HG02759 (cell line): Measurements from ENCODE around the gene ASTN2.
A peak's percentile ranks its signal among the peaks of the same experiment; 100 is the strongest.

Source experiments
- ATAC-seq: cut with Tn5 transposase; IDR thresholded peaks from one replicate; pipeline ENCODE4 v1.9.1; 2021; ENCODE audit warnings: mild to moderate bottlenecking, moderate library complexity; ENCODE audit not compliant: unreplicated experiment

The ASTN2 gene

DNA sequence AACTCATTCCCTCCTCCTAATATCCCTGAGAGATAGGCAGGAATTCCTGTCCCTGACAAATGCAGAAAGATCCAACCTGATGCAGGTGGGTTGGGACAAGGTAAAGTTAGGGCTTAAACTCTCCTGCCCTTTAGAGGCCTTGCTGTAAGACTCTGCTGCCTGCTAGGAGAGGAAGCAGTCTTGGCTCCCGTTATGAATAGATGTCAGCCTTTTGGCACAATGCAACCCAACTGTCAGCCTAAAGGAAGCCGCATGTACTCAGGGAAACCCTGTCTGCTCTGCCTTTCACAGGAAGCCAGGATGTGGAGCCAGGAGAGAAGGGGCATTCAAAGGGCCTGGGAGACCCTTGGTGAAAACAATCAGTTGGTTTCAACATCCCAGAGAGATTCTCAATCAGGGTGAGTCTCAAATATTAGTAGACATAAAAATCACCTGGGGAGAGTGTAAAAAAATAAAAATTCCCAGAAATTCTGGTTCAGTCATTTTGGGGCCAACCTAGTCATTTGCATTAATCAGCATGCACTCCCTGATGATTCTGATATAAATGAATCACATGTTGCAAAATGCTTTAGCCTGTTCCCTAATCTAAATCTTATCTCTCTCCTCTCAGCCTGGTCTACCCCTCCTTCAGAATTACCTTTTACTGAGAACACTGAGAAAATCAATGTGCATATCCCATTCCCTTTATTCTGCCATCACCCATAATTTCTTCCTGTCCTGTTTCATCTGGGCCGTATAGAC is 864.0 kb downstream of the ASTN2 start:
- ATAC-seq: no peak

DNA sequence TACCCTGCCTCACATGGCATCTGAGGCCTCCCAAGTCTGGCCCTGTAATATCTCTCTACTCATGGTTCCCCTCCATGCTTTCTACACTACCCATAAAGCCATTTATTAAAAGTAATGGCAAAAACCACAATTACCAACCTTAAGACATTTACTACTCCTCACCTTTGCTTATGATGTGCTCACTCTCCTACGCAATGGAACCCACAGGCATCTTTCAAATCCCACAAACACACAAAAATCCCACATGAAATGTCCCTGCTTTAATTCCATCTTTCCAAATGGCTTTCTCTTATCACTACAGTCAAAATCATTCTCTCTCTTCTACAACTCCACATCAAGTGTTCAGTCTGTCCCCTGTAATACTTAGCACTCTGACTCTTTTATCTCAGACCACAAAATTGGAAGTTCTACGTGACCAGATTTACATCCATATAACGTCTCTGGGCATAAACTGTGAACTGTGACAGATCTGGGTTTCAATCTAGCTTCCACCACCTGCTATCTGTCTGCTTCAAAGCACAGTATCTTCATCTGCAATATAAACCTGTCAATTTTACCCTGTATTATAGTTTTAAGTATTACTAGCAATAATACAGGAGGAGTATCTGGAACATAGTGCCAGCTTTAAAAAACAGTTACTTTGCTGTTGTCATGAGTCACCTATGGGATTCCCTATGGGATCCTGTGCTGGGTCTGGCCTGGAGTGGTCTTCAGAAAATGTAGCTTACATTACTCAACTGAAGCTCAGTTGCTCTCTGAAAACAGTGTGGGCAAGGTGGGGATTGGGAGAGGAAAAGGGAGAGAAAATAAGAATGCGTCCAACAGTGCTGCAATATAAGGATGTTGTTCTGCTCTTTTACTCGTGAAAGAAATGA is 864.8 kb downstream of the ASTN2 start:
- ATAC-seq: no peak

DNA sequence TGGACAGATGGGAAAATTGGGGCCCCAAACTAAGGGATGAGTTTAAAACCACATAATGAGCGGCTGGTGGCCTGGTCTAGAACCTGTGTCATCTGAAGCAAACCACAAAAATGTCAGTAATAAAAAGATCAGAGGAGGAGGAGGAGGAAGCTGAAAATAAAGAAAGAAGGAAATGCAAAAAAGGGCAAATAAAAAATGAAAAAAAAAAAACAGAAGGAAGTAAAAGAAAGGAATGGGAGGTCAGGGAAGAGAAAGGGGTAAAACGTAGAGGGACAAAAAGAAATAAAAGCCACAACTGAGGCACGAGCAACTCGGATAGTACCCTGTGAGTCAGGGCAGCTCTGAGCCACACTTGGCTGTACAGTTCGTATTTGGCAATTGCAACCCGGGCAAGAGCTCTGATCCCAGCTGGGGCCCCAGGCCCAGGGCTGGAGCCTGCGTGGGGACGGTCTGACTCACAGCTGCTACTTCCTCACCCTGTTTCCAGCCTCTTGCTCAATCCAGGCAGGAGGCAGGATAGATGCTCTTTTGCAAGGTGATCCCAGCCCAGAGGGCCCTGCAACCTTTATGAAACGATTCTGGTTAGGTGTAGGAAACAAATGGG is 865.7 kb downstream of the ASTN2 start:
- ATAC-seq: no peak

DNA sequence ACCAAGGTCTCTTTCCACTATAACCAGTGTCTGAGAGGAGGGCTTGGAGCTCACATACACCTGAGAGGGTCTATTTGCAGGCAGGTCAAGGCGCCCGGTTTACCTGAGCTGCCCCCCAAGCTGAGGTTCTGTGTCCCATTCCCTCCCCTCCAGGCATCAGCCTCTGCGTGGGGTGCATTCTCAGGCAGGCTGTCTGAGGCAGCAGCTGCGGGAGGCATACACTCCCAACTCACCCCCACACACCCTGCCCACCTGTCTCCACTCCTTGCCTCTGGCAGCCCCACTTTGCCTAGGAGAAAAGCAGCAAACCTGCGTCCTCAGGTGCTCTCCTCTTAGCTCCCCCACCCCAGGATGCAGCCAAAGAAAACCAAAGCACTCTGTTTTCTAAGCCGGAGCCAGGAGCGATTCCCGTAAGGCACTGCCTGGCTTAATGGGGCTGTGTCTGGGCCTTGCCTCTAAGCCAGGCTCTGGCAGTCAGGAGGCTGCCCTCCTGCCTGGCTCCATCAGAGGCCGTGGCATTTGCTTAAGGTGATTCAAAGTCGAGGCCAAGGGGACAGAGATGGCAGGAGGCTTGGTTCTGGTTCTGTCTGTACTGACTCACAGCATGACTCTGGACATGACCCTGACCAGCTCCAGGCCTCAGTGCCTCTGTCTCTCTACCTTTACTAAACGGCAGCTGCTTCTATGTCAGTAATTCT is 867.0 kb downstream of the ASTN2 start:
- ATAC-seq: no peak

DNA sequence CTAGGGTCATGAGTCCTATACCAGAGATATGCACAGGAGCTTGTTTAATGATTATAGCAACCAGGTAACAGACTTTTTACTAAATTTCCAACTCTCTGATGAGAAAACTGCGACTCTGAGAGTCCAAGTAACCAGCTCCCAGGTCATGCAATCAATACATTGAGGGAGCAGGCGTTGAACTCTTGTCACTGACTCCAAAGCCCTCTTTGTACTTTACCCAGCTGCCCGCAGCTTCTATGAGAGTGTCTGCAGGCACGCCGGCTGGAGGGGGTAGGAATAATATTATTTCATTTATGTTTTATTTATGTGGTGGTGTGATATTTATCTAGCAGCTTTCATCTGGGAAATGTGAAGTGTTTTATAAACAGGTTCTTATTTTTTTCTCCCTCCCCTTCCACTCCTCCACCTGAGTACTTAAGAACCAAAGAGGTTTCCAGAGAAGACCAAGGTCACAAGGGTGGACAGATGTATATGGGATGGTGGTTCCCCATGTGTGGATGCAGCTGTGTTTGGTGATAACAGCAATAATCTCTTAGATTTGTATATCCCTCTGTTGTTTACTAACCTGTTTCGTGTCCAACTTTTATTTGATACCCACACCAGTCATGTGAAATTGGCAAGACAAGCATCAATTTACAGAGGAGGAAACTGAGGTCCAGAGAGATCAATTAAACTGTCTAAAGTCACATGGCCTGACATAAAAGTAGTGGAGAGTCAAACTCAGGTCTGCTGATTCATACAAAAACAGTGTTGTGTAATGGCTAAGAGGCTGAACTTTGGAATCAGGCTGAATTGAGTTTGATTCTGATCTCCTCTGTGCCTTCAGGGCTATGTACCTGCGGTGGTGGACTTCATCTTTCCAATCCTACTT is 867.9 kb downstream of the ASTN2 start:
- no peak for ATAC-seq

DNA sequence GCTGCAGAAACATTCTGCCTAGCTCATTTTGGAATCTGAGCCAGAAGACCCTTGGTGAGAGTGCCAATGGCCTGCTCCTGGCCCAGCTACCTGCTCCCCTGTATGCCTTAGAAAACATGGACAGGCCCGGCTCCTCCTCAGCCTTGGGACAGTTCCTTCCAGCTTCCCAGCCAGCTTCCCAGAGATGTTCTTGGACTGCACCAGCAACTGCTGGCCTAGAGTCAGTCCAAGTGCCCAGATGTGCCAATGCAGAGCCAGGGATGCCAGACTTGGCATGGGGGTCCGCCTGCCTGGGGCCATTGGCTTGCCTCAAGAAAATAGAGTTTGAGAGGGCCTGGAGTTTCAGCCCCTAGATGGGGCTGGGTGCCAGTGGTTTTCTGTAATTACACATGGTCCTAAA is 870.0 kb downstream of the ASTN2 start:
- no peak for ATAC-seq

DNA sequence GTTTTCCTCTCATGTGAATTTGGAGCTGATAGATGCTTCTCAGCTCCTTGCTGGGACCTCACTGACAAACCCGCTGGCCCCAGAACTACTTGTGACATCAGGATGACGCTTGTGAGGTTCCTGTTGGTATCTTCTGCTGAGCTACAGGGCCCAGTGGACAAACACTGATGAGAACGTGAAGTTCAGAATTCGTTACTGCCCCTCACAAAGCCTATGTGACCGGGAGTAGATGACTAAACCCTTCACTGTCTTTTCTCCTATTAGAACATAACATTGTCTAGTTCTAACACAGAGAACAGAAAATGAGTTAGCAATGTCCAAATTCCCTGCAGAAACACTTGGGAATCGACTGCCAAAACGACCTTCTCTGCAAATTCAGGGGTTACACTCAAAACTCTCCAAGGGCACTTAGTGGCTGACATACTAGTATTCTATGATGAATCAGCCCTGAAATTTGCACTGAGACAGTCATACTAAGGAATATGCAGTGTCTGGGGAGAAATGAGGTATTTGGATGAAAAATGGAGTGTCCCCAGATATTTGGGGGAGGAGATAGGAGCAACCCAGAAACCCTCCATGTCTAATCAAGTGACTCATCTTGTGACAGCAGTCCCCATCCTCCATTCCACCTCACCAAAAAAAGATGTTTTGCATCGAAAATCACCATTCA is 871.0 kb downstream of the ASTN2 start:
- no peak for ATAC-seq

DNA sequence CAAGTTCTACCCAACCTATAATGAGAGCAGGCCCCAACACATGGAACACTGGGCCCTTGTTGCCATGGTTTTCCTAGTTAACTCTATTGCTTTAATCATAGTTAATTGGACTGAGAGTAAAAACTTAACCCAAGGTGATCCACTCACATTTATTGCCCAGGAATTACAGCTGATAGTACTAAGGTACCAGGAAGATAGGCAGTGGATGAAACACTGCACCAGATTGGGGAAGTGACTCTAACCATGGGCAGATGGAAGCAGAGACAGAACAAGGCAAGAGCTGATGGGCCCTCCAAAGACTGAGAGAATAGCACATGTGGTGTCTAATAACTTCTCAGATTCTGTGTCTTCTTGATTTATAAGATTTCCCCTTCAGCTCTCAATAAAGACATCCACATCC is 873.5 kb downstream of the ASTN2 start:
- no peak for ATAC-seq

DNA sequence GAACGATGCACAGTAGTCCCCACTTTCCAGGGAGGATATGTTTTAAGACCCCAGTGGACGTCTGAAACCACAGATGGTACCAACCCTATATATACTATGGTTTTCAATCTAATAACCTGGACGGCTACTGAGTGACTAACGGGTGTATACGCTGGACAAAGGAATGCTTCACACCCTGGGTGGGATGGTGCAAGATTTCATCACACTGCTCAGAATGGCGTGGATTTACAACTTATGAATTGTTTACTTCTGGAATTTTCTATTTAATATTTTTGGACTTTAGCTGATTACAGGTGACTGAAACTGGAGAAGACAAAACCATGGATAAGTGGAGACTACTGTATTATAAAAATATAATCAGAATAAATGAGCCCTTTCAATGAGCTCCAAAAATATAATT is 875.3 kb downstream of the ASTN2 start:
- ATAC-seq: no peak

DNA sequence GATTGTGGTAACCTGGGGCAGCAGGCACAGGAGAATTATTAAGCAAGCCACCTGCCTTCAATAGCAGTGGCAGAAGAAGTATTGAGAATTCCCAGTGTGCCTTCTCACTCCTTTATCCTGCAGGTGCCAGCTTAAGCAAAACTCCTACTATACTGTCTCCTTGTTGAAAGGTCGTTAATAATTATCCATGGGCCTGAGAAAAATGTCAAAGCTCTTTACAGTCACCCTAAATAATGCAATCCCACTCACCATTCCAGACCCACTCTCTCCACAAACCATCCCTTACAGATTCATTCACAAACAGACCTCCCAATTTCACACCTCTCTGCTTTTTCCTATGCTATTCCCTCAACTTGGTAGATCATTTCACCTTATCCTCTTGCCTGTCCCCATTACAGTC is 889.2 kb downstream of the ASTN2 start:
- no peak for ATAC-seq

DNA sequence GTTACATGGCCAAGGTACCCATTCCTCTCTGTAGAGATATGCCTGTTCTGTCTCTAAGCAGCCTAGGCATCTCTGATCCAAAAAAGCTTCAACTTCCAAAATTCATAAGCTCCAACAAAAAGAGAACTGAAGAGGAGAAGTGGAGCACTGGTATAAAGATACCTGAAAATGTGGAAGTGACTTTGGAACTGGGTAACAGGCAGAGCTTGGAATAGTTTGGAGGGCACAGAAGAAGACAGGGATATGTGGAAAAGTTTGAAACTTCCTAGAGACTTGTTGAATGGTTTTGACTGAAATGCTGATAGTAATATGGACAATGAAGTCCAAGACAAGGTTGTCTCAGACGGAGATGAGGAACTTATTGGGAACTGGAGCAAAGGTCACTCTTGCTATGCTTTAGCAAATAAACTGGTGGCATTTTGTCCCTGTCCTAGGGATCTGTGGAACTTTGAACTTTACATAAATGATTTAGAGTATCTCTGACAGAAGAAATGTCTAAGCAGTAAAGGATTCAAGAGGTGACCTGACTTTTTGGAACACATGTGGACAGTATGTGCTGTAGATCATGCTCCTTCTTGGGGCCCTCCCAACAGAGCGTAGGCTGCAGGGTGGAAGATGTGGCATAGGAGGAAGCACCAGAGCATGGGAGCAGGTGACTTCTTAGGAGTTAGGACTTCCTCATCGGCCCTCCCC is 889.9 kb downstream of the ASTN2 start:
- ATAC-seq: no peak

DNA sequence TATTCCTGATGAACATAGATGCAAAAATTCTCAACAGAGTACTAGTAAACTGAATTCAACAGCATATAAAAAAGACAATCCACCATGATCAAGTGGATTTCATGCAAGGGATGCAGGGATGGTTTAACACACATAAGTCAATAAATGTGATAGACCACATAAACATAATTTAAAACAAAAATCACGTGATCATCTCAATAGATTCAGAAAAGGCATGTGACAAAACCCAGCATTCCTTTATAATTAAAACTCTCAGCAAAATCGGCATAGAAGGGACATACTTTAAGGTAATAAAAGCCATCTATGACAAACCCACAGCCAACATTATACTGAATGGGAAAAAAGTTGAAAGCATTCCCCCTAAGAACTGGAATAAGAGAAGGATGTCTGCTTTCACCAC is 894.6 kb downstream of the ASTN2 start:
- no peak for ATAC-seq

DNA sequence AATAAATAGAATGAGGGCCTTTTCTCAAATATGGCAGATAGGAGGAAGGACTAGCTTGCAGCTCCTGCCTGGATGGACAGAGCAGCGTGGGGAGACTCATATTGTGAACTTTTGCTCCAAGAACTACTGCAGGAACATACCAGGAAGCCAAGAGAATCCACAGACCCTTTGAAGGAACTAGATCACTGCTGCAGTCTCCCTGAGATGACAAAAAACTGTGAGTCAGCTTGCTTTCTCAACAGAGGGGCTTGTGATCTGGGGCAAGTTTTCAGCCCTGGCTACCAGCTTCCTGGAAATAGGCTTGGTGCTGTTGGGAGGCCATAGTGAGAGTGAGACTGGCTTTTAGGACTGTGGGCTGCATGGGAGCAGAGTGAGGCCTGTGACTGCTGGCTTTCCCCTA is 898.4 kb downstream of the ASTN2 start:
- no peak for ATAC-seq

DNA sequence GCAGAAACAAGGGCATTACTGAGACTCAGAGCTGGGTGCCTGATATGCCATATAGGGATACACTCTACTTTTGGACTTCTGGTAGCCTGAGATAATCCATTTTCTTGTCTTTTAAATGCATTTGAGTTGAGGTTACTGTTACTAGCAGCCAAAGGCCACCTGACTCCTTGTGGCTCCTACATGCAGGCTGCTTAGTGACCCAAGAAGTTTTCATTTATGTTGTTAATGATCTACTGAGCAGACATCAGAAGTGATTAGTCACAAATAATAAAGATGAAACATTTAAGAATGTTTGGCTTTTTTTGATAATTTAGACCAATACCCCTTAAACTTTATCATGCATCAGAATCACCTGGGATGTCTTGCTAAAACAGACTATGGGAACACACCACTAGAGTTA is 899.3 kb downstream of the ASTN2 start:
- no peak for ATAC-seq

DNA sequence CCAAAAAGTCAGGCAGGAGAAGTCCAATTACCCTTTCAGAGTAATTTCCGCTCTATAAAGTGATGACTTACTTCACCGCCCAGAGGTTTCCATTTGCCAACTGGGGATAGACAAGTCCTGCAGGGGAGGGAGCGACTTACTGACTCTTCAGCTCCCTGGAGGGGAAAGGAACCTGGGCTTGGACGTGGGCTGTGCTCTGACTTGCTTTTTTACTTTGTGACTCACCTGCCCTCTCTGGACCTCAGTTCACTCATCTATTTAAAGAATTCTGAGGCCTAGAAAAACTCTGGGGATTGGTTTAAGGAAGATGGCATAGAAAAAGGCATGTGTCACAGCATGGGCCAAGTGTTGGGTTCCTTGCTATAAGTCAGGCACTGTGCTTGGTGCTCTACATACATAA is 908.2 kb downstream of the ASTN2 start:
- no peak for ATAC-seq

DNA sequence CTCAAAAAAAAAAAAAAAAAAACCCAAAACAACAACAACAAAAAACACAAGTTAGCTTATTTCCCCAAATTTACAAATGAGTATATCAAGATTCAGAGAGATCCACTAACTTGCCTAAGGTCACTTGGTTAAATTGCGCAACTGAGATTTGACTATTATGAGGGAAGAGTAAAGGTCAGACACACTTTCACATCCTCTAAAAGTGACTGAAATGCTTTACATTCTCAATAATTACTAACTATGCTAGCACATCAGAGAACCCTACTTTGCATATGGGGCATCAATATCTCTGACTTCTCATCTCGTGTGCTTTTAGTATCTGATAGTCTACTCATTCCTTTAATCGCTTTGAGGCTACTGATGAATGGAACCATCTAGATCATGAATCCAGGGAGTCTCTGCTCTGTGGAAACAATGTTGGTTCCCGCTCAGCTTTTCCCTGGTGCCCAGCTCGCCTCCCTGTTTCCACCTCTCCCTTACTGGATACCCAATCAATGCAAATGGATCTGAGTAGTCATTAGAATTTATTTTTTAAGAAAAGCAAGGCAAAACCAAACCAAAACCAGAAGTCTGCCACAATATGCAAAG is 909.9 kb downstream of the ASTN2 start:
- ATAC-seq: peak; percentile 91

DNA sequence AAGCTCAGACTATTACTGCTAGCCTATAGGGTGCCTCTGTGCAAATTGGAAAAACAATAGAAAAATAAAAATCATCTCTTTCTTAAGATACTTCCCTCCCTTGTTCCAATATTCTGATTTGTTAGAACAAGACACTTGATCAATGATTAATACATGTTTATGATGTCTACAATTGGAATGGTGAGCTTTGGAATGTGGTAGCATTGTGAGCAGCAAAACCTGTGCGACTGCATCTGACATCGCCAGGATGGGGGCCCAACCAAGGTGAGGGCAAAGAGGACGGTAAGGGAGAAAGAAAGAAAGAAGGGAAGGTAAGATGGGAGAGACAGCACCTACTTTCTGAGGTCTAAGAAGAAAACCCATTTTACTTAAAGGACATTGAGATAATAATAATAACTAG is 910.8 kb downstream of the ASTN2 start:
- ATAC-seq: no peak

DNA sequence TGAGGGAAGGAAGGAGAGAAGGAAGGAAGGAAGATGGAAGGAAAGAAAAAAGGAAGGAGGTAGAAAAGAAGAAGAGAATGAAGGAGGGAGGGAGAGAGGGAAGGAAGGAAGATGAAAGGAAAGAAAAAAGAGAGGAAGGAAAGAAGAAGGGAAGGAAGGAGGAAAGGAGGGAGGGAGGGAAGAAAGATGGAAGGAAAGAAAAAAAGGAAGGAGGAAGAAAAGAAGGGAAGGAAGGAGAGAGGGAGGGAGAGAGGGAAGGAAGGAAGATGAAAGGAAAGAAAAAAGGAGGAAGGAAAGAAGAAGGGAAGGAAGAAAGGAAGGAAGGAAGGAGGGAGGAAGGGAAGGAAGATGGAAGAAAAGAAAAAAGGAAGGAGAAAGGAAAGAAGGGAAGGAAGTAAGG is 912.1 kb downstream of the ASTN2 start:
- ATAC-seq: no peak

DNA sequence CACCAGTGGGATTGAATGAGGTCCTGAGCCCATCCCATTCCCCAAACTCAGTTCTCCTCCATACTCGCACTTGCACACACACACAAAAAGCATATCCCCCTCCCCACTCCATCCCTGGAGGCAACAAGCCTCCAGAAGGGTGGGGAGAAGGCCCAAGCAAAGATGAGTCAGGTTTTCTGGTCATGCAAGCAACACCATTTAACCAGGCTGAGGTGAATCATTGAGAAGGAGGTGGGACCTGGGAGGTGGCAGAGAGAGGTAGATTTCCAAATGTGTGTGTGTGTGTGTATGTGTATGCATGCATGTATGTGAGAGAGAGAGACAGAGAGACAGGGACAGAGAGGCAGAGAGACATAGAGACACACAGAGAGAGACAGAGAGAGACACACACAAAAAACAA is 913.0 kb downstream of the ASTN2 start:
- no peak for ATAC-seq
